NCI-H146 treated with DMSO at 0.1 percent for 48 hours (cell line): ENCODE data around the gene MYBPC2.
A peak's percentile ranks its signal among the peaks of the same experiment; 100 is the strongest.

Source experiments
- DNase-seq: peaks from one replicate; lab custom pipeline; 2025; ENCODE audit not compliant: unreplicated experiment; lab: John Stamatoyannopoulos, UW

MYBPC2 gene

GRCh38 chr19:50513746-50514345 is 81.2 kb downstream of the MYBPC2 start, which contains the start of gene ASPDH:
Gene ASPDH, minus strand, starts transcription at chr19:50513913. Its CDS starts 90 bp downstream, at chr19:50513823.
- DNase-seq: no peak

DNA sequence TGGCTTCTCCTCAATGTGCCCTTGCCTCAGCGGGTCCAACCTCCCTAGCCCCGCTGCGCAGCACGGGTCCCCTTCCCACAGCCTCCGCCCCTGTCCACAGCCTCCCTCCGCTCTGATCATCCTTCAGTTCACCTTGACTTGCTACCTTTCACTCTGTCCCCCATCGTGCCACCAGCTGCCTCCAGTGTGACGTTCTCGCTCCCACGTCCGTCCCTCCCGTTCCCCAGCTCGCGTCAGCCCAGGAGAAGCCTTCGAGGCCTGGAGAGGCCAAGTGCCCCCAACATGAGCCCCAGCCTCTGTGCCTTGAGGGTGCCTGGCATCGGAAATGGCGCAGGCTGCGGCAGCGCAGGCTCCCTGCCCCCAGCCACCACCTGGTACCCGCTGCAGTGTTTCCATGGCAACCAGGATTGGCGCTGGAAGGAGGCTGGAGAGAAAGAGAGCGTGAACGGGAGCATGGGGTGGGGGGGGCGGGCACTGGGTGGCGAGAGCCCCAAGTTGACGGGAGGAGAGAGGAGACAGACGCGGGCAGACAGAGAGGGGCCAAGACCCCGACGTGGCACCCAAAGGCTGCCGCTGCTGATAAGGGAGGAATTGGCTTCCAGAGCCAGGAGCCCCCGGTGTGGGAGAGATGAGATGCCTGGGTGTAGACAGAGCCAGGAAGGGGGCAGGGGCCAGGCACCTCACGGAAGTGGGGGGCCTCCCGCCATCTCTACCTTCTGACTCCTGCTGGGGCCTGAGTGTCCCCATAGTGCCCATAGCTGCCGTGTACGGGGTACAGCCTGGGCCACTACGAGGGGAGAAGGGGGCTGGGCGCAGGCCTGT is 81.9 kb downstream of the MYBPC2 start:
- DNase-seq: peak; percentile 29

- no peak for DNase-seq
These were observed 82.5 kb downstream of the MYBPC2 start for GRCh38 chr19:50515168-50515561.
